SH-SY5Y (cell line): ENCODE data around the gene PCBP4.

Experiments
- GATA2 ChIP-seq: IDR thresholded peaks from 2 replicates; pipeline ENCODE4 v1.6.1; 2011; ENCODE audit warnings: mild to moderate bottlenecking, low read depth, low read length
- GATA3 ChIP-seq: IDR thresholded peaks from 2 replicates; pipeline ENCODE4 v1.6.1; 2011; ENCODE audit warnings: low read depth, mild to moderate bottlenecking, low read length, moderate library complexity

- TF ChIP-seq GATA3 (no peak), GATA2 (no peak)
These were observed 34.5 kb downstream of the PCBP4 start for GRCh38 chr3:51932471-51933370.
